ENCODE measurements around the gene OSBPL8.
A peak's percentile ranks its signal among the peaks of the same experiment; 100 is the strongest.

GRCh38 chr12:76346798-76347420 is 212.7 kb downstream of the OSBPL8 start:
- TF ChIP-seq CTCF (IDR thresholded peaks at IDR 0.05; ENCODE audit: low read length) (peak; percentile 63), EZH2 (IDR thresholded peaks at IDR 0.05; ENCODE audit: borderline replicate concordance, low read length) (no peak)
